Fibroblast of upper back skin (primary cell): ENCODE measurements around the gene INHA.

Source experiments
- DNase-seq: peaks from one replicate; pipeline ENCODE4 v3.0.0-alpha.2; 2013

The INHA gene

GRCh38 chr2:219560037-219560892, 11.8 kb upstream of the INHA start:
- DNase-seq, result no peak

GRCh38 chr2:219560893-219561178, 11.3 kb upstream of the INHA start:
- no peak for DNase-seq

GRCh38 chr2:219561179-219562048, 10.7 kb upstream of the INHA start:
- no peak for DNase-seq

GRCh38 chr2:219562049-219563020, 9.8 kb upstream of the INHA start:
- no peak for DNase-seq

GRCh38 chr2:219563271-219563928, 8.7 kb upstream of the INHA start:
- DNase-seq, result no peak

- DNase-seq, result no peak
Measured at GRCh38 chr2:219565130-219566080, 6.7 kb upstream of the INHA start.

GRCh38 chr2:219566640-219567039, 5.5 kb upstream of the INHA start:
- DNase-seq, result no peak

- no peak for DNase-seq
Measured at GRCh38 chr2:219567131-219567530, 5.0 kb upstream of the INHA start.

GRCh38 chr2:219567791-219568361, 4.2 kb upstream of the INHA start:
- DNase-seq, result no peak

GRCh38 chr2:219569041-219569440, 3.1 kb upstream of the INHA start:
- DNase-seq, result no peak

GRCh38 chr2:219569635-219570034, 2.5 kb upstream of the INHA start:
- no peak for DNase-seq

- peak; percentile 11 for DNase-seq
Measured at GRCh38 chr2:219570194-219570923, 1.8 kb upstream of the INHA start.

- DNase-seq, result peak; percentile 11
Measured at GRCh38 chr2:219570924-219571310, 1.2 kb upstream of the INHA start.

GRCh38 chr2:219571311-219572236, 536 bp upstream of the INHA start, which contains the start of gene OBSL1:
Gene OBSL1 (minus strand): TSS chr2:219571539. CDS start chr2:219571232, 307 bp downstream.
- peak; percentile 81 for DNase-seq

- no peak for DNase-seq
Measured at GRCh38 chr2:219573166-219573565, 1.1 kb downstream of the INHA start.

GRCh38 chr2:219574484-219575311, 2.6 kb downstream of the INHA start:
- no peak for DNase-seq

GRCh38 chr2:219575566-219576504, 3.7 kb downstream of the INHA start:
- no peak for DNase-seq
